PC-9 (cell line): ENCODE measurements around the gene PRAMEF14.
"Not testable (repeated sequence)": the region's sequence is repeated elsewhere in the genome, so short reads cannot be mapped to it uniquely, and the experiment has no call there.

ENCODE experiments used
- CTCF ChIP-seq: fragments of 200-600 bp; sonication (generic); conservative IDR thresholded peaks from 2 replicates; pipeline ENCODE4 v1.6.1; 2017; ENCODE audit warnings: mixed run types, antibody characterized with exemption, mild to moderate bottlenecking, moderate library complexity
- EZH2 ChIP-seq: fragments of 200-600 bp; sonication (generic); IDR thresholded peaks from 2 replicates; pipeline ENCODE4 v1.8.0; 2017; ENCODE audit warnings: antibody characterized with exemption, low read depth

GRCh38 chr1:13297216-13297931 is 49.6 kb downstream of the PRAMEF14 start:
- not testable (repeated sequence) for TF ChIP-seq CTCF, EZH2
